Measurements from ENCODE around the gene TMEM121.
"Not testable (repeated sequence)": the region's sequence is repeated elsewhere in the genome, so short reads cannot be mapped to it uniquely, and the experiment has no call there.

The TMEM121 gene

GRCh38 chr14:105562713-105563346 lies 36.4 kb downstream of the TMEM121 start:
- DNase-seq (ENCODE audit: low spot score) = no peak
- no peak for TF ChIP-seq CTCF (IDR thresholded peaks at IDR 0.05; ENCODE audit: extremely low read depth, insufficient read depth, missing control alignments)
- in situ Hi-C loops (cut with MboI; ENCODE audit: low pct_unique_long_range_greater_than_20kb, low sequenced_read_pairs, unreplicated experiment) = no loop called here

- TF ChIP-seq CTCF (IDR thresholded peaks at IDR 0.05; ENCODE audit: extremely low read depth, insufficient read depth, missing control alignments) = no peak
- in situ Hi-C loops (cut with MboI; ENCODE audit: low pct_unique_long_range_greater_than_20kb, low sequenced_read_pairs, unreplicated experiment) = no loop called here
- DNase-seq (ENCODE audit: low spot score) = no peak
These were observed 37.0 kb downstream of the TMEM121 start for GRCh38 chr14:105563347-105563737.

- DNase-seq (ENCODE audit: low spot score); in situ Hi-C loops (cut with MboI; ENCODE audit: low pct_unique_long_range_greater_than_20kb, low sequenced_read_pairs, unreplicated experiment): not testable (repeated sequence)
These were observed 38.2 kb downstream of the TMEM121 start for GRCh38 chr14:105564536-105564935.

- DNase-seq (ENCODE audit: low spot score); in situ Hi-C loops (cut with MboI; ENCODE audit: low pct_unique_long_range_greater_than_20kb, low sequenced_read_pairs, unreplicated experiment): not testable (repeated sequence)
These were observed 39.0 kb downstream of the TMEM121 start for GRCh38 chr14:105565185-105565919.

- in situ Hi-C loops (cut with MboI; ENCODE audit: low pct_unique_long_range_greater_than_20kb, low sequenced_read_pairs, unreplicated experiment); DNase-seq (ENCODE audit: low spot score): not testable (repeated sequence)
These were observed 40.1 kb downstream of the TMEM121 start for GRCh38 chr14:105566248-105567163.

- in situ Hi-C loops (cut with MboI; ENCODE audit: low pct_unique_long_range_greater_than_20kb, low sequenced_read_pairs, unreplicated experiment); DNase-seq (ENCODE audit: low spot score): not testable (repeated sequence)
These were observed 41.1 kb downstream of the TMEM121 start for GRCh38 chr14:105567164-105568103.

GRCh38 chr14:105568140-105568843 lies 41.9 kb downstream of the TMEM121 start:
- in situ Hi-C loops (cut with MboI; ENCODE audit: low pct_unique_long_range_greater_than_20kb, low sequenced_read_pairs, unreplicated experiment); DNase-seq (ENCODE audit: low spot score): not testable (repeated sequence)

GRCh38 chr14:105568859-105569766 lies 42.7 kb downstream of the TMEM121 start:
- in situ Hi-C loops (cut with MboI; ENCODE audit: low pct_unique_long_range_greater_than_20kb, low sequenced_read_pairs, unreplicated experiment) = no loop called here
- no peak for DNase-seq (ENCODE audit: low spot score)
- no peak for TF ChIP-seq CTCF (IDR thresholded peaks at IDR 0.05; ENCODE audit: extremely low read depth, insufficient read depth, missing control alignments)
